Stimulated activated CD4-positive, alpha-beta T cell treated with anti-CD3 and anti-CD28 coated beads, Interleukin-4, amount 100 ng/mL, for 48 hours (primary cell): ENCODE data around the gene CHID1.
A peak's percentile ranks its signal among the peaks of the same experiment; 100 is the strongest.

Experiments
- DNase-seq, 2 donors: peaks; one replicate each; pipeline ENCODE4 v3.0.0-alpha.2; 2020; ENCODE audit warnings: low read depth in 2 of 2

The CHID1 gene

DNA sequence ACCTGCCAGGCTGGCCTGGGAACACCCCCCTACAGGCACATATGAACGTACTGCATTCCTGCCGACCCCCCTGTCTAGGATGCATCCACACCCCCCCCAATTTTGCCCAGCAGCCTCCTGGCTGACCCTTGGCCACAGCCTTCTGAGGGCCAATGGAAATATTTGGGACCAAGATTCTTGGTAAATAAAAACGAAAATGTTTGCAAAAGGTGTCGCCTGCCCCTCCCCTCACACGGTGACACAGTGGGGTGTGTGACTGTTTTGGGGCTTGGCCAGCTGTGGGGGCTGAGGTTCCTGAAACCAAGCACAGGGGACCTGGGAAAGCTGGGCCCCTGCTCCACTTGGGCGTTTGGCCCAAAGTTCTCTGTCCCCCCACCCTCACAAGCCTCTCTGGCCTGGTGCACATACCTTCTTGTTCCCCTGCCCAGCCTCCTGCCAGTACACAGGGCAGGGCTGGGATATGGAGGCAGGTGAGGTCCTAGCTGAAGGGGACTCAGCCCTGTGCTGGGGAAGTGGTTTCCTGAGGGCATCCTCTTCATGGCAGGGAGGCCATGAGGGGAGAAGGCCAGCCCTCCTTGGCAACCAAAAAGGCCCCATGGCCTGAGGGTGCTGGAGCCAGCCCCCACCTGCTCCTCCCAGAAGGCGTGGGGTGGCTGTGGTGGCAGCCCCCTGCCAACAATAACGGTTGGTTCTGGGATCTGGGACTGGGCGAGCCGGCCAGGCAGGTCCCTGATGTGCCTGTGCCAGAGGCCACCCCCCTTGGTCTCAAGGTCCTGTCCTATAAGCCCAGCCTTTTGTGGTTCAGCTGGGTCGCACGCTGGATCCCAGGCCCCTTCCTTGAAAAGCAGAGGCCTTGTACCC lies 85.0 kb downstream of the CHID1 start:
- DNase-seq, result no peak

DNA sequence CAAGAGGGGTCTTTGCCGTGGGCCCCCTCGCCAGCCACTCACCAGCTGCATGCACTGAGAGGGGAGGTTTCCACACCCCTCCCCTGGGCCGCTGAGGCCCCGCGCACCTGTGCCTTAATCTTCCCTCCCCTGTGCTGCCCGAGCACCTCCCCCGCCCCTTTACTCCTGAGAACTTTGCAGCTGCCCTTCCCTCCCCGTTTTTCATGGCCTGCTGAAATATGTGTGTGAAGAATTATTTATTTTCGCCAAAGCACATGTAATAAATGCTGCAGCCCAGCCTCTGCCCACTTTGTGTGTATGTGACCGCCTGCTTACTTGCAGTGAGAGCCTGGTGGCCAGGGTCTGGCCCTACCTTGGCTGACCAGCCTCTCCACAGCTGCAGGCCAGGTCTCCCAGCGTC lies 85.7 kb downstream of the CHID1 start:
- no peak for DNase-seq

GRCh38 chr11:824292-824880 lies 86.2 kb downstream of the CHID1 start:
- no peak for DNase-seq

DNA sequence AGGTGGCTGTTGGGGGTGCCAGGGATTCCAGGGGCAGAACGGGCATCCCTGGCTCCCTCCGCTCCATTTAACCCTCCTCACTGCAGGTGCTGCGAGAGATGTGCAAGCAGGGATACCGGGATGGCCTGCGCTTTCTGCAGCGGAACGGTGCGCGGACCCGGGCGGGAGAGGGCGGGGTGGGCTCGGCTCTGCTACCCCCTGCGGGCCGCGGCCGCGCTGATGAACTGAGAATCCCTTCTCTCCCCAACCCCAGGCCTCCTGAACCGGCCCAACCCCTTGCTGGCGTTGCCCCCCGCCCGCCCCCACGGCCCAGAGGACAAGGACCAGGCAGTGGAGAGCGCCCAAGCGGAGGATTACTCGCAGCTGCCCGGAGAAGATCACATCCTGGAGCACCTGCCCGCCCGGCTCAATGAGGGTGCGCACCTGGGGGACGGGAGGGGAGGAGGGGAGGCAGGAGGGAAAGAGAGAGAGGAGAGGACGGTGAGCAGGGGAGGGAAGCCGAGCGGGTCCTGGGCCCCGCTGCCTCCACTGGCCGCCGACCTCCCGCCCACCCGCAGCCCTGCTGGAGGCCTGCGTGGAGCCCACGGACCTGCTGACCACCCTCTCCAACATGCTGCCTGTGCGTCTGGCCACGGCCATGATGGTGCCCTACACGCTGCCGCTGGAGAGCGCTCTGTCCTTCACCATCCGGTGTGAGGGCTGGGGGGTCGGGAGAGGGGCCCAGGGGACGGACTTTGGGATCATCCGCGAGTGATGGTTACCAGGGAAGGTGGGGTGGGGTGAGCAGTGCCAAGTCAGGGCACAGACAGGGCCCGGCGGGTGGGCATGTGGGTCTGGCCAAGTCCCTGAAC lies 86.9 kb downstream of the CHID1 start:
- DNase-seq, result no peak

- DNase-seq, result no peak
These were observed 88.9 kb downstream of the CHID1 start for GRCh38 chr11:821512-822371.

GRCh38 chr11:820655-821511 lies 89.7 kb downstream of the CHID1 start:
- no peak for DNase-seq

DNA sequence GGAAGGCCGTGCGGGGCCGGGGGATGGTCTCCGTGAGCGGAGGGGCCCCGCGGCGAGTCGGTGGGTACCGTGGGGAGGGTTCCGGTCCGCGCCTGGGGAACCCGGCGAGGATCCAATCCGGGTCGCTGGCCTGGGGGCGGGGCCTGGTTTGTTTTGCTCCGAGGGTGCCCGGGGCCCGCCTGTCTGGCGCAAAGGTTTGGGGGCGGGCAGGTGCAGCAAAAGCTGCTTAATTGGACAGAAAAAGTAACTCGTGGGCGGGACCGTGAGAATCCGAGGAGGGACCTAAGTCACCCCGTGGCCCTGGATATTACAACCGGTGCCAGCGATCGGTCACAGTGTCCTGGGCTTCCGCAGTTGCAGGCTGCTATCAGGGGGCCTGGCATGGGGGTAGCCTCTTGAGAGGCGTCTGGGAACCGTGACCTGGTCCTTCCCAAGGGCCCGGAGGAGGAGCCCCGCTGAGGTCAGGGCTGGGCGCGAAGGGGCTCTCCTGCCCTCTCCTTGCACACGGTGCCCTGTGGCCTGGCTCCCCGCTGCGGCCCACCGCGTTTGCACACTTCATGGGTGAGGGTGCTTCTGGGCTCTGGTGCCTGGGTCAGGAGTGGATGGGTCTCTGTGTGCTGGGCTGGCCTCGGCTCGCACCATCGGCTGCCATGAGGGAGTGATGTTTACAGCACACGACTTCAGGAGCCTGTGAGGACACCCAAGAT lies 90.5 kb downstream of the CHID1 start:
- peak; percentile 88 to 93 for DNase-seq

DNA sequence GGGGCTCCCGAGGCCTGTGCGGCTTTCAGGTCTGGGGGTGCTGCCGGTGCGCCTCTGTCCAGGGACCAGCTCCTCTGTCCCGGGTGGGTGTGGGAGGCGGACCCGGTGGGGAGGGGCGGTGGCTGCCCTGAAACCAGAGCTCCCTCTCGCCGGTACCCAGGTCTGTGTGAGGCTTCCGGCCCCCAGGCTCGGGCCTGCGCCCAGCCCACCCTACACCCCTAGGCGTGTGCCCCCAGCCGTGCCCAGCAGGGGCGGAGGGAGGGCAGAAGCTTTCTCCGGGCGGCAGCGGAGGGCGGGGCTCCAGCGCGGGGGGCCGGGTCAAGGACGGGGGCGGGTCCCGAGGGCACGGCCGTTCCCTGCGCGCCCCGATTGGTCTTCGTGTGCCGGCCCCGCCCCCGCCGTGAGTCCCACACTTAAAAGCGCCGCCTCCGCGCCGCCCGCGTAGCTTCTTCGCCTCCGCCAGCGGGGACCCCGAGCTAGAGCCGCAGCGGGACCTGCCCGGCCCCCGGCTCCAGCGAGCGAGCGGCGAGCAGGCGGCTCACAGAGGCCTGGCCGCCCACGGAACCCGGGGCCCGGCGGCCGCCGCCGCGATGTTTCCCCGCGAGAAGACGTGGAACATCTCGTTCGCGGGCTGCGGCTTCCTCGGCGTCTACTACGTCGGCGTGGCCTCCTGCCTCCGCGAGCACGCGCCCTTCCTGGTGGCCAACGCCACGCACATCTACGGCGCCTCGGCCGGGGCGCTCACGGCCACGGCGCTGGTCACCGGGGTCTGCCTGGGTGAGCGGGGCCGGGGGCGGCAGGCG lies 91.3 kb downstream of the CHID1 start:
- peak; percentile 87 to 89 for DNase-seq

DNA sequence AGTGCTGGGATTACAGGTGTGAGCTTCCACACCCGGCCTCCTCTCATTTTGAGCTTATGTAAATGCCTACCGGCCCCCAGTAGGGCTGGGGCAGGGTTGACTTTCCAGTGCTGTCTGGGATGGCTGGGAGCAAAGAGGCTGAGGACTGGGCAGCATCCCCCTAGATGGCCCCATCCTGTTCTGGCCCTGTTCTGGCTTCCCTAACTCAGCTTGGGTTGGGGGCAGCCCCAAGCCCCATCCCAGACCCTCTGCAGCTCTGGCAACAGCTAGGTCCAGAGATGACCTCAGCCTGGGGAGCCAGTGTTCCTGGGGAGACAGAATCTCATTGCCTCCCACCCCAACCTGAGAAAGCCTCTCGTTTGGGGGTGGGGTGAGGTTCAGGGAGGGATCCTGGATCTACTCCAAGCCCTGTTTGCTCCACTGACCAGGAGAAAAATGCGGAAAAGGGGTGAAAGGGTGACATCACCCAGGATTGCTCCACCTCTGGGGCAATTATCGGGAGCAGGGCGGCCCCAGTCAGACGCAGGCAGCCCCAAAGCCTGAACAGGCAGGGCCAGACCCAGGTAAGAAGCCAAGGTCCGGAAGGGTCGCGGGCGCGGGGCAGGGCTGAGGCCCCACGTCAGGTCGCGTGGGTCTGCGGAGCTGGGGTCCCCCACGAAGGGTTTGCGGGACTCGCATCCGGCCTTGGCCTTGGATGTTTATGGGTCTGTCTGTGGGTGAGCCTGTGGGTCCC lies 92.0 kb downstream of the CHID1 start, which contains the start of gene PNPLA2:
TSS of gene PNPLA2 (plus strand) at position 519 of the 733 bp plus-strand sequence. CDS start 805 bp downstream, outside the sequence.
- DNase-seq, result no peak
